RWPE1 (cell line): ENCODE data around the gene PKHD1.
A peak's percentile ranks its signal among the peaks of the same experiment; 100 is the strongest.

ENCODE experiments used
- CTCF ChIA-PET: fragments of 350-600 bp; sonication (Branson Sonifier 250); formaldehyde crosslinking; extraction: SDS; loops from one replicate; lab custom pipeline; 2021; lab: Yijun Ruan, JAX
- POLR2A ChIA-PET: fragments of 400-600 bp; formaldehyde crosslinking; extraction: SDS; loops from one replicate; lab custom pipeline; 2020; ENCODE audit warnings: antibody characterized with exemption; ENCODE audit not compliant: low non-redundant PET; lab: Yijun Ruan, JAX
- DNase-seq: peaks from one replicate; pipeline ENCODE4 v3.0.0; 2012; ENCODE audit warnings: low spot score
- H3K27ac ChIP-seq: fragments of 450-650 bp; 2 replicates; pipeline ENCODE4 v1.5.1; 2017
- TF ChIP-seq, protein P1 (sequence below): fragments of 450-650 bp; conservative IDR thresholded peaks from 2 replicates; pipeline ENCODE4 v1.5.1; 2017; ENCODE audit warnings: low read depth, mild to moderate bottlenecking

Gene PKHD1

GRCh38 chr6:52059821-52060220, 27.6 kb downstream of the PKHD1 start:
- no peak overlapping the region for H3K27ac ChIP-seq
- TF ChIP-seq, protein P1, sequence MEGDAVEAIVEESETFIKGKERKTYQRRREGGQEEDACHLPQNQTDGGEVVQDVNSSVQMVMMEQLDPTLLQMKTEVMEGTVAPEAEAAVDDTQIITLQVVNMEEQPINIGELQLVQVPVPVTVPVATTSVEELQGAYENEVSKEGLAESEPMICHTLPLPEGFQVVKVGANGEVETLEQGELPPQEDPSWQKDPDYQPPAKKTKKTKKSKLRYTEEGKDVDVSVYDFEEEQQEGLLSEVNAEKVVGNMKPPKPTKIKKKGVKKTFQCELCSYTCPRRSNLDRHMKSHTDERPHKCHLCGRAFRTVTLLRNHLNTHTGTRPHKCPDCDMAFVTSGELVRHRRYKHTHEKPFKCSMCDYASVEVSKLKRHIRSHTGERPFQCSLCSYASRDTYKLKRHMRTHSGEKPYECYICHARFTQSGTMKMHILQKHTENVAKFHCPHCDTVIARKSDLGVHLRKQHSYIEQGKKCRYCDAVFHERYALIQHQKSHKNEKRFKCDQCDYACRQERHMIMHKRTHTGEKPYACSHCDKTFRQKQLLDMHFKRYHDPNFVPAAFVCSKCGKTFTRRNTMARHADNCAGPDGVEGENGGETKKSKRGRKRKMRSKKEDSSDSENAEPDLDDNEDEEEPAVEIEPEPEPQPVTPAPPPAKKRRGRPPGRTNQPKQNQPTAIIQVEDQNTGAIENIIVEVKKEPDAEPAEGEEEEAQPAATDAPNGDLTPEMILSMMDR, result no peak
- no peak for DNase-seq
- ChIA-PET CTCF (no interaction called here), POLR2A (no interaction called here)

- H3K27ac ChIP-seq, result no peak overlapping the region
- no peak for DNase-seq
- POLR2A ChIA-PET, result no interaction called here
- TF ChIP-seq, protein P1, result no peak
- CTCF ChIA-PET, result no interaction called here
Measured at GRCh38 chr6:52055451-52055850, 32.0 kb downstream of the PKHD1 start.

DNA sequence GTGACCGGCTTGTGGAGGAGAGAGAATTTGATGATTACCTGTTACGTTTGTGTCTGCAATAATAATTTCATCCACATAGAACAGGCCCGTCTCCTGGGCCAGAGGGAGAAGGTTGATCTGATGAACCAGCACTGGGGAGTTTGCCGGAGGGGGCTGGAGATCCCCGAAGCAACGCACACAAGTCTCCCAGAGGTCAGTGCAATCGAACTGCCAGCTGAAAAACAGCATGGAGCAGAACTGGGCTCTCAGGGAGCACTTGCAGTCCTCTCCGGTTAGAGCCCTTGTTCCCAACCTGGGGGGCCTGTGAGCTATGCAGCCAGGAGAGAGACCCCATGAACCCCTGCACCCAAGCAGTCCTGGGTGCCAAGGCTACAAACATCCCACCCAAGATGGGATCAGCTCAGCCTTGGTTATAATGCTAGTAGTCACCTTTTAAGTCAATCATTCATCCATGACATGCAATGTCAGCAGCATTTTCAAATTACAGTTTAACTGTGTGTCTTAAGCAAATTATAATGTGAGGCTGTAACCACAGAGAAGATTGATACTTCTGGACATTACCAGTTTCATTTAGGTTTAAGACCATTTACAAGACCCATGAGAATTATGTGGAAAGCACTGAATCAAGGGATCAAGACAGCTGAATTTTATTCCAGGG, 34.2 kb downstream of the PKHD1 start:
- TF ChIP-seq, protein P1, result no peak
- no peak overlapping the region for H3K27ac ChIP-seq
- ChIA-PET CTCF (no interaction called here), POLR2A (no interaction called here)
- DNase-seq, result no peak

DNA sequence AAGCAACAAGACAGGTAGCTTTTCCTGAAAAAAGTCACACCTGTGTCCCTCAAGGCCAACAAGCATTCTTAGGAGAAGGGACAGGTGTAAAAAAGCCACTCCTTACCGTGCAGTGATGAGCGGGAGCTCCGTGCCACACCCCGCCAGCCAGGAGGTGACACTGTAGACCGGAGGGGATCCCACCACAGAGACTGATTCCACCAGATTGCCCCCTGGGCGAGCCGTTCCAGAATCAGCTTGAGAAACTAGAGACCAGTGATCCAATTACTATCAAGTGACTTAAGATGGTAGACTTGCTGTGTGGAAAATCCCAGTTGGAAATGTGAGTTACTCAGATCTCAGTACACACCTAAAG, 37.4 kb downstream of the PKHD1 start:
- DNase-seq, result no peak
- TF ChIP-seq, protein P1, result no peak
- no peak overlapping the region for H3K27ac ChIP-seq
- CTCF ChIA-PET, result interaction anchor here (0.5 to 1.6 kb wide), 7 partner anchors 8 to 1662 kb away, joined by 3 to 7 read pairs (median 3); no protein-coding TSS in a partner anchor
- POLR2A ChIA-PET, result no interaction called here

DNA sequence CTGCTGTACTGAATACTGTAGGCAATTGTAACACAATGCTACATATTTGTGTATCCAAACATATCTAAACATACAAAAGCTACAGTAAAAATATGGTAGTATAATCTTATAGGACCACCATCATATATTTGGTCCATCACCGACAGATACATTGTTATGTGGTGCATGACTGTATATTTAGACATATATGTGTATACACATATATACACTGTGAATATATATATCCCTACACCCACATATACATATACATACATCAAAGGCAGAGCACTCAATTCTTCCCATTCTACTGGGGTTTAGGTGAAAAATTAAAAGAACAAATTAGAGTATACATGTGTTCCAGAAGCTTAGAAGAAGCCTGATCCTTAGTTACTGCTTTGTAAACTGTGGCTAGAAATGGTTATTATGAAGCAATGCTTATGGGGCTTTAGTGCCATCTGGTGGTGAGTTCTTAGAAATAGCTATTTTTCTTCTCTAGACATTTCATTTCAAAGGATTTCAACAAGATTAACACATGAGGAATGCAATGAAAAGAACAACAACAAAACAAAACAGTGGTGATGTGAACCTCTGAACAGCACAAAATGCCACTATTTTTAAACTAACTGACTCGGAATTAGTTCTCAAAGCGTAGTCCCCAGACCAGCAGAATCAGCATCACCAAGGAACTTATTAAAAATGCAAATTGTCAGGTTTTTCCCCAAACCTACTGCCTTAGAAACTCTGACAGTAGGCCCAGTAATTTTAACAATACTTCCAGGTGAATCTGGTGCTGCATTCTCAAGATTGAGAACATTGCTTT, 38.0 kb downstream of the PKHD1 start:
- POLR2A ChIA-PET, result interaction anchor here (0.7 kb wide), 1 partner anchor 26 kb away, joined by 3 read pairs; no protein-coding TSS in a partner anchor
- DNase-seq, result peak; percentile 34
- CTCF ChIA-PET, result interaction anchor here (0.5 to 1.6 kb wide), 7 partner anchors 9 to 120 kb away, joined by 3 to 5 read pairs (median 3); no protein-coding TSS in a partner anchor
- H3K27ac ChIP-seq, result no peak overlapping the region
- TF ChIP-seq, protein P1, result peak; percentile 75

GRCh38 chr6:52046456-52046855, 41.0 kb downstream of the PKHD1 start:
- no peak for DNase-seq
- no peak overlapping the region for H3K27ac ChIP-seq
- CTCF ChIA-PET, result no interaction called here
- POLR2A ChIA-PET, result no interaction called here
- TF ChIP-seq, protein P1, result no peak
